Body of pancreas (tissue), 4 donors: Measurements from ENCODE around the gene GMDS.

ENCODE experiments used
- CTCF ChIP-seq, 7 experiments: fragments of 450-650 bp in 4 of 7; fragments of 200-600 bp in 3 of 7; sonication (generic) in 3 of 7; IDR thresholded peaks; one replicate each; pipeline ENCODE4 v1.5.1; 2016 to 2019; ENCODE audit warnings: antibody characterized with exemption in 7 of 7
- POLR2A ChIP-seq, 3 donors: fragments of 450-650 bp; IDR thresholded peaks; one replicate each; pipeline ENCODE4 v1.6.1; 2016; ENCODE audit warnings: antibody characterized with exemption in 3 of 3, mild to moderate bottlenecking in 2 of 3

GRCh38 chr6:1581120-1581991 lies 664.0 kb downstream of the GMDS start:
- TF ChIP-seq CTCF (IDR thresholded peaks at IDR 0.05): no peak
- no peak for TF ChIP-seq POLR2A (IDR thresholded peaks at IDR 0.05)
